SU-DHL-6 (cell line): ENCODE data around the gene CDKN3.

ENCODE experiments used
- H2AFZ ChIP-seq: fragments of 200-600 bp; sonication (generic); 2 replicates; pipeline ENCODE4 v1.6.1; 2014; ENCODE audit warnings: low read depth, mild to moderate bottlenecking, moderate library complexity, mixed read lengths, antibody characterized with exemption, low read length; ENCODE audit not compliant: severe bottlenecking
- H3F3A ChIP-seq: fragments of 200-600 bp; shearing (Covaris generic); 2 replicates; pipeline ENCODE4 v1.6.0; 2016; ENCODE audit warnings: antibody characterized with exemption, mild to moderate bottlenecking; ENCODE audit not compliant: insufficient read depth
- H3K27ac ChIP-seq: fragments of 200-600 bp; sonication (generic); 2 replicates; pipeline ENCODE4 v1.5.1; 2016; ENCODE audit warnings: low read depth, mild to moderate bottlenecking, low read length, moderate library complexity, mixed read lengths
- H3K27me3 ChIP-seq: fragments of 200-600 bp; sonication (generic), shearing (Covaris generic); 2 replicates; pipeline ENCODE4 v1.6.0; 2014; ENCODE audit warnings: mild to moderate bottlenecking, low read length
- H3K36me3 ChIP-seq: fragments of 200-600 bp; sonication (generic); 2 replicates; pipeline ENCODE4 v1.6.1; 2014; ENCODE audit warnings: mild to moderate bottlenecking, low read length, mixed read lengths
- H3K4me2 ChIP-seq: fragments of 300-600, 200-600 bp; shearing (Covaris generic), sonication (generic); 2 replicates; pipeline ENCODE4 v1.6.0; 2014; ENCODE audit warnings: low read length, low read depth, mild to moderate bottlenecking; ENCODE audit not compliant: poor library complexity, severe bottlenecking
- H3K4me3 ChIP-seq: fragments of 200-600 bp; sonication (generic); 2 replicates; pipeline ENCODE4 v1.5.1; 2014; ENCODE audit warnings: antibody characterized with exemption, low read length, mild to moderate bottlenecking, mixed read lengths; ENCODE audit not compliant: insufficient read depth, poor library complexity, severe bottlenecking
- H3K79me2 ChIP-seq: fragments of 200-600 bp; sonication (generic); 2 replicates; pipeline ENCODE4 v1.6.1; 2014; ENCODE audit warnings: mild to moderate bottlenecking, low read length, moderate library complexity; ENCODE audit not compliant: insufficient read depth
- H3K9ac ChIP-seq: fragments of 200-600 bp; sonication (generic); 2 replicates; pipeline ENCODE4 v1.7.0; 2014; ENCODE audit warnings: mild to moderate bottlenecking, low read length
- H3K9me2 ChIP-seq: fragments of 200-600 bp; sonication (generic); replicated peaks from 2 replicates; pipeline ENCODE4 v1.6.1; 2014; ENCODE audit warnings: low read length; ENCODE audit not compliant: insufficient read depth
- H3K9me3 ChIP-seq: fragments of 200-600 bp; sonication (generic); 2 replicates; pipeline ENCODE4 v1.6.1; 2014; ENCODE audit warnings: low read length, mixed read lengths; ENCODE audit not compliant: insufficient read depth
- H4K20me1 ChIP-seq: fragments of 200-600 bp; sonication (generic); 2 replicates; pipeline ENCODE4 v1.6.1; 2014; ENCODE audit warnings: low read depth, mild to moderate bottlenecking, antibody characterized with exemption, low read length, moderate library complexity, mixed read lengths
- EZH2phosphoT487 ChIP-seq: fragments of 200-600 bp; sonication (generic), shearing (Covaris generic); conservative IDR thresholded peaks from 2 replicates; pipeline ENCODE4 v1.6.1; 2018; ENCODE audit warnings: mild to moderate bottlenecking, antibody characterized with exemption, low read length, moderate library complexity, mixed read lengths
- TF ChIP-seq, protein P1 (sequence below): fragments of 200-600 bp; sonication (generic); IDR thresholded peaks from one replicate; pipeline ENCODE4 v1.5.1; 2017; ENCODE audit warnings: antibody characterized with exemption, mild to moderate bottlenecking, low read length, moderate library complexity; ENCODE audit not compliant: insufficient read depth, poor library complexity, severe bottlenecking

Gene CDKN3

DNA sequence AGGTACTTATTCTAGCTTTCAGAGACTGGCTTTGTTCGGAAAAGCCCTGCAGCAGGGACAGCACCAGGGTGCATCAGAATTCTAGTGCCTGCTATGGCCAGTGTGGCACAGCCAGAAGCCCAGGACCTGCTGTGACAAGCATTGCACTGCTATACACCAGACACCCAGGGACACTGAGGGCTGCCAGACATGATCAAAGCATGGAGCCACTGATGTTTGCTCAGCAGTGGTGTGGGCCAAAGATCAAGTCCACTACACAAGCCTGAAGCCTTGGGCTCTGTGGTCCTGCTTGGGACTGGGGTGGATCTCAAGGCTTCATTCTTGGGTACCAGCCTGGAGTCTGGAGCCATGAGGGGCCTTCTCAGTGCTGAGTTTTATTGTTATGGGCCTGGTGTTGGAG, 36.1 kb upstream of the CDKN3 start:
- Histone ChIP-seq H4K20me1 (no peaks in the 10 kb centered on the region), H3K9ac (no peak overlapping the region), H3K79me2 (no peaks in the 10 kb centered on the region), H2AFZ (no peak overlapping the region), H3K9me2 (no peaks in the 10 kb centered on the region), H3K4me2 (no peak overlapping the region), H3K36me3 (no peaks in the 10 kb centered on the region), H3K27ac (no peak overlapping the region), H3F3A (no peaks in the 10 kb centered on the region), H3K9me3 (no peaks in the 10 kb centered on the region), H3K4me3 (no peak overlapping the region), H3K27me3 (0 out of 2 replicates have a peak, but pooled peaks cover 2% of the 10 kb centered on the region)
- TF ChIP-seq, protein P1, sequence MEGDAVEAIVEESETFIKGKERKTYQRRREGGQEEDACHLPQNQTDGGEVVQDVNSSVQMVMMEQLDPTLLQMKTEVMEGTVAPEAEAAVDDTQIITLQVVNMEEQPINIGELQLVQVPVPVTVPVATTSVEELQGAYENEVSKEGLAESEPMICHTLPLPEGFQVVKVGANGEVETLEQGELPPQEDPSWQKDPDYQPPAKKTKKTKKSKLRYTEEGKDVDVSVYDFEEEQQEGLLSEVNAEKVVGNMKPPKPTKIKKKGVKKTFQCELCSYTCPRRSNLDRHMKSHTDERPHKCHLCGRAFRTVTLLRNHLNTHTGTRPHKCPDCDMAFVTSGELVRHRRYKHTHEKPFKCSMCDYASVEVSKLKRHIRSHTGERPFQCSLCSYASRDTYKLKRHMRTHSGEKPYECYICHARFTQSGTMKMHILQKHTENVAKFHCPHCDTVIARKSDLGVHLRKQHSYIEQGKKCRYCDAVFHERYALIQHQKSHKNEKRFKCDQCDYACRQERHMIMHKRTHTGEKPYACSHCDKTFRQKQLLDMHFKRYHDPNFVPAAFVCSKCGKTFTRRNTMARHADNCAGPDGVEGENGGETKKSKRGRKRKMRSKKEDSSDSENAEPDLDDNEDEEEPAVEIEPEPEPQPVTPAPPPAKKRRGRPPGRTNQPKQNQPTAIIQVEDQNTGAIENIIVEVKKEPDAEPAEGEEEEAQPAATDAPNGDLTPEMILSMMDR: no peak
- TF ChIP-seq EZH2phosphoT487: no peak

DNA sequence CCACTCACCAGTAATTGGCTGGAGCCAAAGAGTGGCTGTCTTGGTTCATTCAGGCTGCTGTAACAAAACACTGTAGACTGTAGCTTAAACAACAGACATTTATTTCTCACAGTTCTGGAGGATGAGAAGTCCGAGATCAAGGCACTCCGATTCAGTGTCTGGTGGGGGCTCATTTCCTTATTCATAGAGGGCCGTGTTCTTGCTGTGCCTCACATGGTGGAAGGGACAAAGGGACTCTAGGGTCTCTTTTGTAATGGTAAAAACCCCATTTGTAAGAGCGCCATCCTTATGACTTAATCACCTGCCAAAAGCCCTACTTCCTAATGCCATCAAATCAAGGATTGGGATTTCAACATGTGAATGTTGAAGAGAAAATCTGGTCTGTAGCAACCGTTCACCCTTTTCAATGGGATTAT, 34.7 kb upstream of the CDKN3 start:
- no peaks in the 10 kb centered on the region for H3F3A ChIP-seq
- H3K9me2 ChIP-seq: no peaks in the 10 kb centered on the region
- TF ChIP-seq EZH2phosphoT487: no peak
- TF ChIP-seq, protein P1: no peak
- no peak overlapping the region for H3K4me3 ChIP-seq
- H3K4me2 ChIP-seq: no peak overlapping the region
- 0 out of 2 replicates have a peak, but pooled peaks cover 2% of the 10 kb centered on the region for H3K27me3 ChIP-seq
- no peak overlapping the region for H3K9ac ChIP-seq
- no peaks in the 10 kb centered on the region for H3K79me2 ChIP-seq
- H4K20me1 ChIP-seq: no peaks in the 10 kb centered on the region
- no peak overlapping the region for H3K27ac ChIP-seq
- H2AFZ ChIP-seq: no peak overlapping the region
- no peaks in the 10 kb centered on the region for H3K36me3 ChIP-seq
- H3K9me3 ChIP-seq: no peaks in the 10 kb centered on the region

DNA sequence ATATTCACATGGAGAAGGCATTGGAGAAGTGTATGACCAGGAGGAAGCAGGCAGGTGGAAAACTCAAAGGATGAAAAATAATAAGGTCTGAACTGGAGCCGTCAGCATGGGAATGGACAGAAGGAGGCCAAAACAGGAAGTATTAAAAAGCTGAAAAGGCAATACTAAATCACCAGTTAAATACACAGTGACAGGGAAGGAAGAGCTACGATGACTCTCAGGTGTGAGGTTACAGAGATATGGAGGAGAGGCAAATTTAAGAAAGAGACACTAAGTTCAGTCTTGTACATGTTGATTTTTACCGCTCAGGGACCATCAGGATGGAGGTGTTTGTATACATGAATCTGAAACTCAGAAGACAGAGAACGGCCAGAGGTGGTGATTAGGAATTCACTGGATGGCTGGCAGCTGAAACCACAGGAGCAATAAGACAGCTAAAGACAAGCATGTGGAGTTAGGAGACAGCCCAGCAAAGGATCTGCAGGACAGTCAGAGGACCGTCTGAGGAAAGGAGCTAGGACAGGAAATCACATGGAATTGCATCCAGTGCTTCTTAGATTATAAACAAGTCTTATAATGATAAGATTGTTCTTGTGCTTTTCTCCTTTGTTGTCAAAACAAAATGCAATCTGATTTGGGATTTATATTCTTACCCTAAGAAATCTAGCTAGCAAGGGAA, 33.9 kb upstream of the CDKN3 start:
- Histone ChIP-seq H3K4me2 (no peak overlapping the region), H4K20me1 (no peaks in the 10 kb centered on the region), H3K9me2 (no peaks in the 10 kb centered on the region), H3K36me3 (no peaks in the 10 kb centered on the region), H2AFZ (no peak overlapping the region), H3K27me3 (0 out of 2 replicates have a peak, but pooled peaks cover 2% of the 10 kb centered on the region), H3K79me2 (no peaks in the 10 kb centered on the region), H3F3A (no peaks in the 10 kb centered on the region), H3K9me3 (no peaks in the 10 kb centered on the region), H3K27ac (no peak overlapping the region), H3K4me3 (no peak overlapping the region), H3K9ac (no peak overlapping the region)
- TF ChIP-seq, protein P1: no peak
- TF ChIP-seq EZH2phosphoT487: no peak
